Inflammatory macrophage treated with lipopolysaccharide for 4 hours (primary cell): ENCODE results near the gene TBC1D5.
"Not testable (repeated sequence)": the region's sequence is repeated elsewhere in the genome, so short reads cannot be mapped to it uniquely, and the experiment has no call there.

Experiments used
- DNase-seq: peaks from one replicate; pipeline ENCODE4 v3.0.0-alpha.2; 2020

Gene TBC1D5

DNA sequence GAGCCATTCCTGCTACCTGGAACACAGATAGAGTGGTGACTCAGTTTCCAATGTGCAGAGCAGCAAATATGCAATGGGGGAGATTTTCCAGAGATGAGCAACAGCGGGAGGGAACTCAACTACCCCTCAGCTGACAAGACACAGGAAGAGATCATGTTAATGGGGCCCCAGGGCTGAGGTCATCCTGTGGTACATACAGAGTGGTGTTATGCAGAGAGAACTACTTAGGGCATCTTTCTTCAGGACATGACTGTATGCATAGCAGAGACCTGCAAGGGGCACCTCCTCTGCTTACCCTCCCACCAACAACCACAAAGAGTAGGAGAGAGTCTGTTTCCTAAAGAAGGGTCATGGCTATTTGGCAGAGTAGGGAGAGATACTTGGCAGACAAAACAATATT lies 6.8 kb upstream of the TBC1D5 start:
- peak; percentile 34 for DNase-seq

DNA sequence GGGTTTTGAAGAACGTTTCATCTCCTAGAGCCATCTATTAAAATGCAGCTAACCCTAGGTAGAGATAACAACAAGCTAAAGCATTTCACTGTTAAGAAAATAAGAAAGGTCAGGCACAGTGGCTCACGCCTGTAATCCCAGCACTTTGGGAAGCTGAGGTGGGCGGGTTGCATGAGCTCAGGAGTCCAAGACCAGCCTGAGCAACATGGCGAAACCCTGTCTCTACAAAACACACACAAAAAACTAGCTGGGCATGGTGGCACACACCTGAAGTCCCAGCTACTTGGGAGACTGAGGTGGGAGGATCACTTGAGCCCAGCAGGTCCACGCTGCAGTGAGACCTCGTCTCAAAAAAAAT lies 5.4 kb upstream of the TBC1D5 start:
- DNase-seq: peak; percentile 22

DNA sequence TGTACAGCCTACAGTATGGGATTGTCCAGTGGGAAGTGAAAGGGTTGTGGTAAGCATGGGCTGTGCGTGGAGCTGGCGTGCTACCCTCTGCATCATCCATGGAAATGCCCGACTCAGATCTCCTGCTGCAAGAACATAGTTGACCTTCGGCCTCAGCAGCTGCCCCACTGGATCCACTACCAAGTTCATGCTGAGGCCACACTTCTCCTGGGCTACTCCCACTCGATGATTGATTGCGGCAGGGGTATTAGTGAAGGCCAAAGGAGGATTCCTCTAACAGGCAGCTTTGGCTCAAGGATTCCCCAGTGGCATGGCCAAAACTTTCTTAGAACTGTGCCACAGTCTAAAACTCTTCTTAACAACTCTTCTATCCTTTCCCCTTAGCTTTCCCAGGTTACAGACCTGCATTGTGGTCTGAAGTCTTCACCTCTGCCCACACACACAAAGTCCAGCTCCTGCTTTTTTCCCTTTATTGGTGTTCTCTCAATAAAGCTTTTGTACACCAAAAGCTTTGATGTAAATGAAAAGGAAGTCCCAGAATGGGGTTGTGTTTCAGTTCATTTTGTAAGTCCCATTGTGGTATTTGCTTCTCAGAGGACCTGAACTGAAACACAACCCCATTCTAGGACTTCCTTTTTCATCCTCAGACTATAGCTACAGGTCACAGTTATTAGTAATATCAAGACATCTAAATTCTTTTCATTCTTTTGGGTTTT lies 4.9 kb upstream of the TBC1D5 start:
- peak; percentile 80 for DNase-seq

DNA sequence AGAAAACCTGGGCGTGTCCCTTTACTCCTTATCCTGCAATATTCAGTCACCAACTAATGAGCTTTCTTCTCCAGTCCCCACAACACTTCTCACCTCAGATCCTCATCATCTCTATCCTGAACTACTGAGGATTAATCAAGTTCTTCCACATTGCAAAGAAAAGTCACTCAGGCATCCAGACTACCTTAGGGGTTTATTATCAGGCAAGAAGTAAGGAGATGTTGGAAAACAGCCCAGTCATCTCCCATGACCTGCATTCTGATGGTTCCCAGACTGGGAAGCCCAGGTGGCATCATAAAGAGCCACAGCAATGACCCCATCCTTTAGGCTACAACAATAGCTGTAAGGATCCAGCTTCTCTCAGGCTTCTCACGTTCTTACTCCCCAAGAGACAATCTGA lies 3.5 kb upstream of the TBC1D5 start:
- DNase-seq: no peak

DNA sequence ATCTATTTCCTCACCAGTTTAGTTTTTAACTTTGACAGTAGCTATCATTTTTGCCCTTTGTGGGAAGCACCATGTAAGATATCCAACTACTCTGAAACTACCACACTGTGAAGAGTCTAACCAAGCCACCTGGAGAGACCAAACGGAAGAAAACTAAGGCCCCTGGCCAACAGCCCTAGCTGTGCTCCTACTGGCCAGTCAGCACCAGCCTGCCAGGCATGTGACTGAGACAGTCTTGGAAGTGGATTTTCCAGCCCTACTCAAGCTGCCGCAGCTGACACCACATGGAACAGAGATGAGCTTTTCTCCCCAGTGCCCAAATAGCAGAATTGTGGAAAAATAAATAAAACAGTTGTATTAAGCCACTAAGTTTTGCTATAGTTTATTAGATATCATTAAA lies 2.9 kb upstream of the TBC1D5 start:
- no peak for DNase-seq

DNA sequence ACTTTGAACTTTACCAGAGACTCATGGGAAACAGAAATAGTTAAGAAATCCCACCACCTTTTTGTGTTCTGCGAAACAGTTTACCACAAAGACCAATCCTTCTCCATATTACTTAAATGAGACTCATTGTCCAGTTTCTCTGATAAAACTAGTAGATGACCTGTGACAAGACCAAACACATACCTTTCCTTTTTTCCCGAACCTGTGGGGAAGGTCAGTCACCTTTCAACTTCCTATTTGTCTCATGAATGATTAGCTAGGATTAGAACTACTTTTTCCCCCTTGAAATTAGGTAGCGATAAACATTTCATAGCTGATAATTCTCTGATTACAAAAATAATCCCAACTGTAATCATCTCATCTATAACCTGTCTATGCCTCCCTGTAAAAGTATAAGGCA lies 2.3 kb upstream of the TBC1D5 start:
- no peak for DNase-seq

DNA sequence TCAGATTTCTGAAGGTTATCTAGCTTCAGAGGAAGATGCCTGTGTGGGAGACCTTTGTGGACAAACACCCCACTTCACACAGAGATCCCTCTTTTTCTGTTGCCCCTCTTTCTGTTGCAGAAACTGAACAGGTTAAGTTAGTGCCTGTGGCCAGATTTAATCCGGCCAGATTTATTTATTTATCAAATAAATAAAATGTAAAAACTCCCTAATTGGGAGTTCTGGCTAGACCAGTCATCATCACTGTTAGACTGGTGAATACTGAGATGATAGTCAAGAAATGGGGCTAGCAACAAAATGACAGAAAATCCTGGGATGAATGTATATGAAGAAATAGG lies 1.2 kb upstream of the TBC1D5 start:
- no peak for DNase-seq

DNA sequence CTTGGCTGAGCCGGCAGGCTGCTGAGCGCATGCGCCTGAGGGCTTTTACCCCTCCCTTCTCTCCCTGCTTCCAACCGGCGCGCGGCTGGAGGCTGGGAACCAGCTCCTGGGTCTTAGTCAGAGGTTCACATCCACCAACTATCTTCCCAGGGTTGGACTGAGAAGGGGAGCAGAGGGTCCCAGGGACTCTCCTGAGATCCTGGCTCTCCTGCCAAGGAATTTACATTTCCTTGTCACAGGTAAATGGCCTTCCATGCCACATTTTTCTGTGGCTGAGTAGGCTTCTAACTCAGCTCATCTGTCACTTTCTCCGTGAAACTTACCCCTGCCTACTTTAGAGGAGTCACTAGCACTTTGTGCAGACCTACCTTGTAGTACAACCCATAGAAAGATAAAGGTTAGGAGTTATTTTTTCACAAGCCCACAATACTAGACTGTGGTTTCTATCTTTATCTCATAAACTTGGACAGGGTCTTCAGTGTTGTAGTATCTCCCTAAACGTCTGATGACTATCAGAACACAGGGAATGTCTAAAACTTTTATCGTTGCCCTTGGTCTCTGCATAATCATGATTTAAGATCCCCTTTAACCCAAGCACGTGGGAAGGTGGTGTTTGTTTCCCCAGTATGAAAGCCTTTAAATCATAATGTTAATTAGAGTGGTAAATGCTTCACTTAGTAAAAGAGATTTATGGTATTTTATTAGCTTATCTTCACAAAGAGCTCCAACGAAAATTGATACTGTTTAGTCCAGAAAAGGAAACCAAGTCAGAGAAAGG lies 638 bp upstream of the TBC1D5 start:
- DNase-seq: no peak

DNA sequence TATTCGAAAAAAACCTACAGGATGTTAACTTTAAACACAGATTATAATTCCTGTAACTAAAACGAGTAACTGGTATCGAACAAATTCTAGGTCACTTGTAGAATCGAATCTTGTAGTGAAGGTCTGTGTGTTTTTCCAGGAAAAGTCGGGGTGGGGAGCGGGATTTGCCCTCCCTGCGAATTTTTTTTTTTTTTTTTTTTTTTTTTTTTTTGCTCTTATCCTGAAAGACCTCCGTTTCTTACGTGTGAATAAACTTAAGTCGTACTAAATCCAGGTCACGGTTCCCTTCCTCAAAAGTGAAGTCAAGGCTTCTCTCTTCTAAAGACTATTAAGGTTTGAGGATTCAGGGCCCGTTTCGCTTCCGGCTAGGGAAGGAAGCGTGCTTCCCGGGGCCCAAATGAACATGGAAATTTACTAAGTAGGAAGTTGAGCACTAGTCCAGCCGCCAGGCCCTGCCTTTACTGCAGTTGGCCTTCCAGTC lies 770 bp downstream of the TBC1D5 start:
- peak; percentile 87 for DNase-seq

DNA sequence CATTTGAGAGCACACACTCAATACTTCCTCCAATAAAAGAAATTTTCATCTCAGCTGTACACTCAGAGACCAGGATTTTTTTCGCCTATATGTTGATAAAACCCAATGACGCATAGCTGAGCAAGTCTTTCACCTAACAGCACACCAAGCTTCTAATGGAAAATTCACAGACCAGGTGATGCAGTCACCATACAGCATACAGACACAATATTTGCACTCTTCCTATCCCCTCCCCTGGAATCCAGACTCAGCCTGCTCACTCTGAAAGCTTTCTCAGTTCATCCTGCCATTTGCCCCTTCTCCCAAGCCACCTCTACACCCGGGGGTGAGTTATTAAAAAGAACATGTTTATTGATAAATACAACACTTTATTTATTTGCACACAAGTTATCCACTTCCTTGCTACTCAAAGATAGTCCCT lies 1.7 kb downstream of the TBC1D5 start:
- no peak for DNase-seq

DNA sequence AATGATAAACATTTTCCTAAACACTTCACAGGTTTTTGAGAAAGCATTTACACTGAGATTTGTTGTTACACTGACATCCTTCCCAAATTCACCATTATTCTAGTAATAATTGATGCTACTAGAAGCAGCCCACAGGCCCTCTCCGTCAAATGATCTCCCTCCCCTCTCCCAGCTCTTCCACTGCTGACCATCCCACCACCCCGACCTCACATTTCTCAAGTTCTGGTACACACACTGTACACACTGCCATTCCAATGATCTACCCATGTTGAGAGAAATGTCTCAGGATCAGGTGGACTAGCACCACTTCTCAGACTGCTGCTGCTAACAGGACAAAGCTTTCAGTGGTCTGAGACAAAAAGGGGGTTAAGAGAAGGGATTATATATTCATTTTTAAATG lies 3.5 kb downstream of the TBC1D5 start:
- no peak for DNase-seq

DNA sequence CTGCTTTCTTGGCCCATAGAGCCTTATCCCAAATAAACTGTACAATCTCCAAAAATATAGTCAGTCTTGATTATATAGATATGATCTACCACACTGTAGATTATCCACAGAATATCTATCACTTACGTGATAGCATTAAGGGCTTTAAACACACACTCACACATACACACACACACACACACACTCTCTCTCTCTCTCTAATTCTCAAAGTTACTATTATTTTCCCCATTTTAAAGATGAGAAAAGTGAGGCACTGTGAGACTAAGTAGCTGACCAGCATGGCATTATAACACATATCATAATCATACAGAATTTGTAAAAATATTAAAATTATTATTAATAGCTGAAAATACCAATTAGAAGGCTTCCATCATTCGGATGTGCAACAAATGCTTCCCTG lies 4.2 kb downstream of the TBC1D5 start:
- no peak for DNase-seq

DNA sequence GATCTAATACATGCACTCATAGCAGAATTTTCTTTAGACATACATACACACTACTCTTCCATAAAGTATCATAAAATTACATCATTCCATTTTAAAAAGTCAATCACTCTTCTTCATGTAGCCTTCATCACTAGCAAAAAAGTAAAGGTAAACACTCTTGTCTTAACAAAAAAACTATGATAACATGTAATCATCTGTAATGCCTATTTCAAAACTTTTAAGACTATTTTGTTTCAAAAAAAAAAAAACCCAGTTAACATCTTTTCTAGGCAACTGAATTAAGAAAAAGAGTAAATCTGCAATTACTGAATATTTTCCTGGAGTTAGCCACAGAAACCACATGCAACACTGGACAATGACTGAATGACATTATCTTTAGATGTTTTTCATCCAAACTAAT lies 4.8 kb downstream of the TBC1D5 start:
- DNase-seq: no peak

DNA sequence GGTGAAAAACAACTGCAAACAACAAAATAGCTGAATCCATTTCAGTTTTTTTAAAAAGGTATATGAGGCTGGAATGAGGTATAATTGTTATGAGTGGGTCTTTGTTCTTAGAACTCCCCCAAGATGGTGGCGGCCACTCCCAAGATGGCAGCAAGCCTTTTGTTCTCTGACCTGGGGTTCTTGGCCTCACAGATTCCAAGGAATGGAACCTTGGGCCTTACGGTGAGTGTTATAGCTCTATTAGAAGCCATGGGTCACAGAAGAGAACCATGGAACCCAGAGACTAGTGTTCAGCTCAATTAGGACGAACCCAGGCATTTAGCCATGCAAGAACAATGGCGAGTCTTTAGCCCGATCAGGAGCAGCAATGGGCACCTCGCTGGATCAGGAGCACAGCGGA lies 7.1 kb downstream of the TBC1D5 start:
- not testable (repeated sequence) for DNase-seq

DNA sequence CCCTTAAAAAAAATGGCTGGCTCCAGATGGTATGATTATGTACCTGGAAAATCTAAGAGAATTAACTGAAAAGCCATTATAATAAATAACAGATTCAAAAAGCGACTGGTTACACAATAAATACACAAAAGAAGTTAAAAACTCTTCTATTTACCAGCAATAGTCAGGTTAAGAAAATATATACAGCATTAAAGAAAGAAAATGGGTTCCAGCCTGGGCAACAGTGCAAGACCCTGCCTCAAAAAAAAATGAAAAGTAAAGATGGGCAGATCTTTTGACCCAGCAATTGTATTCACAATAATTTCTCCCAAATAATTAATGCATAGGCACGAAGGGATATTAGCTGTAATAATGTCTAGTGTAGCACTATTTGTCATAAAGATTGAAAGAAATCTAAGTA lies 8.7 kb downstream of the TBC1D5 start:
- no peak for DNase-seq

DNA sequence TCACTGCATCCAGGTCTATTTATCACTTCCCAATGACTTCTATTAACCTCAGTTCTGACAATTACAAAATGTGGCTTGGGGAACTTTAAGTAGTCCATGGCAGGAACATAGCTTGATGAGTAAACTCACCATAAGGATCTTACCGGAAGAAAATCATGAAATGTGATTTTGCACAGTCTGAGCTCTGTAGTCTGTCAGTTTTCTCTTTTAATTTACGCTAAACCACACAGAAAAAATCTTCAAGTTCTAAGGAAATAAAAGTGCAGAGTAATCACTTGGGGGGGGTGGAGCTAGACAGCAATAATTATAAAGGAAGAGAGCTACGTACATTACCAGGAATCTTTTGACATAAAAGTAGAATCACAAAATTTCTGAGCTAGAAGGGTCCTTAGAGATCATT lies 9.2 kb downstream of the TBC1D5 start:
- DNase-seq: peak; percentile 52

DNA sequence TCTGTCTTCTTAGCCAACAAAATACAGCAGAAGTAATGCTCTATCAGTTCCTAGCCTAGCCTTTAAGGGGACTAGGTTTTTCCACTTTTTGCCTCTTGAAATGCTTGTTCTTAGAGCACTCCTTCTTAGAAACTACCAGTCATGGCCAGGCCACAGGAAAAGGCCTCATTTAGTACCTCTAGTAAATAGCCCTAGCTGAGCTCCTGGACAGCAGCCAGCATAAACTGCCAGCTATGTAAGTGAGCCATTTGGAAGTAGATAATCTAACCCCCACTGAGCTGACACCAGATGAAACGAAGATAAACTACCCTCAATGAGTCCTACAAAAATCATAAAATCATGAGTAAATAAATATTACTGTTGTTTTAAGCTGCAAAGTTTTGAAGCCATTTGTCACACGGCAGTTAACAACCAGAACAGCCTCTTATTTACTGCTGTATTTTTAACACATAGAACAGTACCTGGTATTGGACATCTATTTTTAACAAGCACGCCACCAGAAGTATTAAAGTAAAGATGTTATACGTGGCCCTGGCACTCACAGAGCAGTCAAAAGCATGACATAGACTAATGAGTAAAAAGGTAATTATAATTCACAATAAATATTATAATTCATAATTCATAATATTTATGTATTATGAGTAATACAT lies 12.0 kb downstream of the TBC1D5 start:
- no peak for DNase-seq

DNA sequence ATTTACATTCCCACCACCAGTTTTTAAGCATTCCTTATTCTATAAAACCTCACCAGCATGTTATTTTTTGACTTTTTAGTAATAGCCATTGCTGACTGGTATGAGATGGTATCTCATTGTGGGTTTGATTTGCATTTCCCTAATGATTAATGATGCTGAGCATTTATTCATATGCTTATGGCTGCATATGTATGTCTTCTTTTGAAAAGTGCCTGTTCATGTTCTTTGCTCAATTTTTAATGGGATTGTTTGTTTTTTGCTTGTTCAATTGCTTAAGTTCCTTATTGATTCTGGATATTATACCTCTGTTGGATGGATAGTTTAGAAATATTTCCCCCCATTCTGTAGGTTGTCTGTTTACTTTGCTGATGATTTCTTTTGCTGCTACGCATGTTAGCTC lies 16.1 kb downstream of the TBC1D5 start:
- no peak for DNase-seq

DNA sequence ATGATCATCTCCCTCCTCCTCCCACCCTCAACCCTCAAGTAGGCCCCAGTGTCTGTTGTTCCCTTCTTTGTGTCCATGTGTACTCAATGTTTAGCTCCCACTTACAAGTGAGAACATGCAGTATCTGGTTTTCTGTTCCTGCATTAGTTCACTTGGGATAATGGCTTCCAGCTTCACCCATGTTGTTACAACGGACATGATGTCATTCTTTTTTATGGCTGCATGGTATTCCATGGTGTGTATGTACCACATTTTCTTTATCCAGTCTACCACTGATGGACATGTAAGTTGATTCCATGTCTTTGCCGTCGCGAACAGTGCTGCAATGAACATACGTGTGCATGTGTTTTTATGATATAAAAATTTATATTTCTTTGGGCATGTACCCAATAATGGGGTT lies 16.6 kb downstream of the TBC1D5 start:
- DNase-seq: not testable (repeated sequence)

DNA sequence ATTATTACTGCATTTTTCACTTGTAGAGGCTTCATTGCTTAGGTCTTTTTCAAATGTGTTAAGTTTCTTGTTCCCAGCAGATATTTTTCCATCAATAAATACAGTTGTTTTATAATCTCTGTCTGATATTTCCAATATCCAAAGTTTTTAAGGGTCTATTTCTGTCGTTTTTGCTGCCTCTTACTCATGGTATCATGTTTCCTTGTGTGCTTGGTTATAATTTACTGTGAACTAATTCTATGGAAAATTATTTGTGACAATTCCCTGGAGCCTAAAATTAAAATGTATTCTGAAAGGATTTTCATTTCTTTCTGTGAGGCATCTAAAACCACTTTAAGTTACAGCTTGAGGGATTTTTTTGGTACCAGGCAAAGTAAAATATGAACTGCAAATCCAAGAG lies 17.5 kb downstream of the TBC1D5 start:
- DNase-seq: no peak

DNA sequence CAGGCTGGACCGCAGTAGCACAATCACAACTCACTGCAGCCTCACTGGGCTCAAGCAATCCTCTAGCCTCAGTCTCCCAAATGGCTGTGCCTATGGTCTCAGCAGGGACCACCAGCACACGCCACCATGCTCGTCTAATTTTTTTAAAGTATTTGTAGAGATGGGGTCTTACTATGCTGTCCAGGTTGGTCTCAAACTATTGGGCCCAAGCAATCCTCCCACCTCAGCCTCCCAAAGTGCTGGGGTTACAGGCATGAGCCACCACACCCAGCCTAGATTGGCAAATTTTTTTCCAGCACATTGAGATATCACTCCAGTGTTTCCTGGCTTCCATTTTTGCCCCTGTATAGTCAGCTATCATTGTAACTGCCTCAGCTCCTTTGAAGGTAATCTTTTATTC lies 18.3 kb downstream of the TBC1D5 start:
- DNase-seq: no peak

DNA sequence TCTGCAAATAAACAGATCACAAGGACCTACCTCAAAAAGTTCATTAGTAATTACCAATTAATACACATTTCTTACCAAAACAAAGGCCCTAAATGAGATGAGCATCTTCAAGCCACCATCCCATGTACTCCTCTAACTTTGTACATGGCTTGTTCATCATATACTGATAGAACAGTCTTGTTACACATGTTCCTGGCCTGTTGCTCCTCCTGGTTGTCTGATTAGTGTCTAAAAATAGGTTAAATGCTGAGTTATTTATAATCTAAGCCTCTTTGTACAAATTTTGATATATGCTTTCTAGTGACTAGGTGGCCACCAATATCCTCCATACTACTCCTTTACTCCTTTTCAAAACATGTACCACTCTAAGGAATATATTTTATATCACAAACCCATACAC lies 25.0 kb downstream of the TBC1D5 start:
- DNase-seq: no peak

DNA sequence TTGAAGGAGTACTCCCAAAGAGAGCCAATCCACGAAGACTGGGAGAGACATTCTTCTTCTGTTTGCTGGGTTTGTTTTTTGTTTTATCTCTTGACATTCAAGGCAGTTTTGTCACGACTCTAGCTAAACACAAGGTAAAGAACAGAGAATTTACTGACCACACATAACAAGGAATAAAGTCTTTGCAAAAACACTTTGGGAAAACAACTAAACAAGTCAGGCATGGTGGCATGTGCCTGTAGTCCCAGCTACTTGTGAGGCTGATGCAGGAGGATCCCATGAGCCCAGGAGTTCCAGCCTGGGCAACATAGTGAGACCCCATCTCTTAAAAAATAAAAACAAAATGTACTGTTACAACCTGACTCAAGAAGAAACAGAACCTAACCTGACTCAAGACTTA lies 28.0 kb downstream of the TBC1D5 start:
- DNase-seq: no peak

DNA sequence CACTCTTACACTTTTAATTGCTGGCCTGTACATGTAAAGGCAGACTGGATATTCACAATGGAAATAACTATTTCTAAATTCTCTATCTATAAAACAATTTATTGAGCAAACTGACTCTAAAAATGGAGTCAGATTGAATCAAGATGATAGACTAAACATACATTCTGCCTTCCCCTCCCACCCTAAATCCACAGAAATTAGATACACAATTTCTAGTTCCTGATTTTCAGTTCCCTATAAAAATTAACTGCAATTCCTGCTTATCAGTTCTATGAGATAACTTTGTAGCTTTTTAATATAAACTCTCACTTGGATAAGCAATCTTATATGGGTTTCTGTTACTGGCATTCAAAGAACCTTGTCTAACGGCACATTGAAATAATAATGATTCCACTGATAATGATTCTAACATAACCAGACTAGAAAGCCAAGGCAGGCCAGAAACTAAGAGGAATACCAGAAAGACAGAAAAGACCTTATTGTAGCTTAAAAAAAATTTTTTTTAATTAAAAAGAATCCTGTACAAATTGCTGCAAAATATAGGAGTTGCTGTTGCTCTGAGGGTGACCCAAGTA lies 33.1 kb downstream of the TBC1D5 start:
- DNase-seq: peak; percentile 35
